ENCODE data around the gene ADORA2B.
A peak's percentile ranks its signal among the peaks of the same experiment; 100 is the strongest.

Gene ADORA2B

DNA sequence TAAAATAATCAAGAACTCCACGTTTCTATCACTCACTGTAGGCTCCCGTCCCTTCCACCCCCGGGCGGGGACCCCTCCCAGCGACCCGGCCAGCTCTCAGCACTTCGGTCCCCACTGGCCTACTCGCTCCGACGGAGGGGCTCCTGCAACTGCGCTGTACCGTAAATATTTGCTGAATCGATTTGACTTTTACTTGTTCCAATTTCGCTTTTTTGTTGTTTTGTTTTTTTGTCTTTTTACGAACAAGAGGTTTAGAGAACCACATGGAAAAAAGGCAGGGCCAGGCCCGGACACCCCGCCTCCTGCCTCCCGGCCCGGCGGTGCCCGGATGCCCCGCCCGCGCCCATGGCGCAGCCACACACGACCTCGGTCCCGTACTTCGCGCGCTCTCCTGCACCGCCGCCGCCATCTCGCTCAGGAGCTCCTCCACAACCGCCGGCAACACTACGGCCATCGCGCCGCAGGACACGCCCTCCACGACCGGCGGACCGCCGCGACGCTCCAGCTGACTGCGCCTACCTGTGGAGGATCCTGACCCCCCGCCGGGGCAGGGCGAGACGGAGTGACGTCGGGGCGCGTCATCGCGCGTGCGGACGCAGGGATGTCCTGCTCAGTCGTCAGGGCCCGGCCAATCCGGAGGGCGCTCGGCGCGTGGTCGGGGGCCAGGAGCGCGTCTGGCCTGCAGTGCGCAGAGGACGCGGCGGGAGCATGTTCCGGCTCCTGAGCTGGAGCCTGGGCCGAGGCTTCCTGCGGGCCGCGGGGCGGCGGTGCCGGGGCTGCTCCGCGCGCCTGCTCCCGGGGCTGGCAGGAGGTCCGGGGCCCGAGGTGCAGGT lies 54.4 kb downstream of the ADORA2B start, which contains the start of the genes TTC19 and ZSWIM7:
TSS of gene TTC19 (plus strand) at position 684 of the 833 bp plus-strand sequence. CDS start at position 709, 25 bp downstream.
TSS of gene ZSWIM7 (minus strand) at position 564 of the 833 bp plus-strand sequence. CDS start at position 454, 110 bp downstream.
- DNase-seq, result peak; percentile 94

GRCh38 chr17:15999974-16000827 lies 55.3 kb downstream of the ADORA2B start:
- peak; percentile 56 for DNase-seq

DNA sequence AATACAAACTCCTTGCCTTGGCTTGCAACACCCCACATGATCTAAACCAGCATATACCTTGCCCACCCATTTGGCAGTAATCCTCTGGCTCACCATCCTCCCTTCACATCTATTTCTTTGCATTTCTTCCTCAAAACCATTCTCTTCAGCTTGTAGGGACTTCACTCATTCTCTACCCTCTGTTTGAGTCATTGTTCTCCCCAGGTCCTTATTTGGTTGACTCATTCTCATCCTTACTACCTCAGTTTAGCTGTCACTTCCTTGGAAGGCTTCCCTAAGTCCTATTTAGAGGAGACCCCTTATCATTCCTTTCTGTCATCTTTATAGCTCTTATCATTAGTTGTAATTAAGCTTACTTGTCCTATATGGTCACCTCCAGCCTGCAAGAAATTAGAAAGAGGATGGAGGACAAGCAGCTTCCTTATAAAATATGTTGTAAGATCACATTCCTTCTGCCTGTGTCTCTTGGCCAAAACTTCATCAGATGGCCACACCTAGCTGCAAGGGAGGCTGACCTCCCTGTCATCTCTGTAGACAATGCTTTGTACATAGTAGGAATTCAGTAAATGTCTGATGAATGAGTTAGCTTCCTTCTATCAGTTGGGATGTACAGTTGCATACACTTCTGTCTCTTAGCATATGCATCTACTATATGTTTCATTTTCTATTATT lies 56.4 kb downstream of the ADORA2B start:
- no peak for DNase-seq

- DNase-seq, result no peak
Measured at GRCh38 chr17:16002708-16003260, 57.9 kb downstream of the ADORA2B start.

DNA sequence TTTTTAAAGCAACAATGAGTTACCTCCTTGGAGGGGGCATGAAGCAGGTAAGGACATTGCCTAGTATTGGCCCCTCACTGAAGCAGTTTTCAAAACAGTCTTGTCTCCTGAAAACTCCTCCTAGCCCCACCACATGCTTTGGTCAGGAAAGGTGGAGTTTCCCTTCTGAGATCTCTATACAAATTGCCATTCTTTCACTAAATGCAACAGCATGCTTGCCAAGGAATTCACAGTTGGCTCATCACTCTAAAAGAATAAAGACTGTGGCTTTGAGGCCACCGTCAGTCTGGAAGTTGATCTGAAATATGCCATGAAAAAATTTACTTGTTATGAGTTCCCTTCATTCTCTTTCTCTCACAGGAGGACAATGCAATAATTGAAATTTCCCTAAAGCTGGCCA lies 58.9 kb downstream of the ADORA2B start:
- no peak for DNase-seq

DNA sequence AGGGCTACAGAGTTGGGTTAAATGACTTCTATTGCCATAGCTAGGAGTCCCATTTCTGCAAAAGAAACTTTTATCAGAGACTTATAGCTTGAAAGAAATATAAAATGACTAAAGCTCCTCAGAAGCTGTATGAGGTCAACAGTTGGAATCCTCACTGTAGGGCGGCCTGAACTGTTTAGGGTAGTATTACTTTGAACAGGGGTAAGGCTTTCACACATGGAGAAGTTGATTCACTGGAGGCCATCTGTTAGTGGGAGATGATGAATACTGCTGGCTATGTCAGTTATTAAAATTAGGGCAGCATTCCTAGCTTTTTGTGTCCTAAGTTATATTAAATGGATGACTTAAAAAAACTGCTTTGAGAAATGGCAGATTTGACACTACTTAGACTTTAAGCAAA lies 60.7 kb downstream of the ADORA2B start:
- DNase-seq, result no peak

GRCh38 chr17:16007439-16007838 lies 62.5 kb downstream of the ADORA2B start:
- DNase-seq, result no peak

- DNase-seq, result no peak
Measured at GRCh38 chr17:16013943-16014407, 69.0 kb downstream of the ADORA2B start.

DNA sequence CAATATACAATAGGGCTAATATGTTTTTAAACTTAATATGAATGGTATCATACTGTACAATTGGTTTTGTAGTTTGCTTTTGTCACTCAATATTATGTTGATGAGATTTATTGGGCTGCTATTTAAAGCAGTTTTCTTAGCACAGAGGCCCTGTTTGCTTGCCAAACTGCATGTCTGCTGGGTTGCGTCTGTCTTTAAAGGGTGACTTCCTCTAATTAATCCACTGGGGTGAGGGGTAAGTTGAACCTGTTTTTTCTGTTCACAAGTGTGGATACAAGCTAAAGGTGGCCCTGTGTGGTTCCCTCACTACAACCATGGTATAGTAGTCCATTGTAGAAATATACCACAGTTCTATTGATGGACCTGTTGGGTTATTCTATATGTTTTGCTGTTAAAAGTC lies 74.4 kb downstream of the ADORA2B start:
- no peak for DNase-seq

GRCh38 chr17:16023881-16024280 lies 79.0 kb downstream of the ADORA2B start:
- no peak for DNase-seq

DNA sequence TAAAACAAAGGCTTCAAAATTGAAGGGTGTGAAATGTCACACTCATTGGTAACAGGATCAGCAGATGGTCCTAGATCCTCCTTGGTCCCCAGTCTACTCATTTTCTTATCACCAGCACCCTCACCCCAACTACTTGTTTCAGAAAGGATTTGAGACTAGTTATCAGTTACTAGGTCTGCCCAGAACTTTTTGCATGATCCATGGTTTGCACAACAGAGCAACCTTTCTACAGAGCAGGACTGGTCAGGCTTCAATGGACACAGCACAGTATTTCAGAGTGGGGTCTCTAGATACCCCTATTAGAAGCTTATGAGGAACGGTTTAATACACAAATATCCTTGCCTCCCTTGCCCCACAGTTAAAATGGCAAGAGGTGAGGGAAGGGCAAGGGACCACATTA lies 80.3 kb downstream of the ADORA2B start:
- no peak for DNase-seq
